HepG2 (cell line): ENCODE results near the gene ABTB2. TPM values are rescaled to one million over a fixed set of nuclear protein-coding genes. Genes with fewer than 3 reads are reported as not detected.

Experiments used
- ATF4 ChIP-seq, 2 experiments: fragments of 450-650 bp in 1 of 2; sonication (generic) in 1 of 2; formaldehyde crosslinking; IDR thresholded peaks; 2 replicates each; pipeline versions ENCODE4 v1.5.0 to v1.8.0; 2020 to 2022; ENCODE audit warnings: mild to moderate bottlenecking in 1 of 2, missing genetic modification reagents in 1 of 2
- CEBPZ ChIP-seq: IDR thresholded peaks from 2 replicates; pipeline ENCODE4 v1.6.1; 2012; ENCODE audit warnings: low read length, improper control_type of control experiment
- FOSL2 ChIP-seq: sonication (generic); formaldehyde crosslinking; IDR thresholded peaks from 2 replicates; pipeline ENCODE4 v1.4.0; 2020; ENCODE audit warnings: missing genetic modification reagents
- FUBP1 ChIP-seq: sonication (generic); formaldehyde crosslinking; IDR thresholded peaks from 2 replicates; pipeline ENCODE4 v1.5.1; 2020; ENCODE audit warnings: missing genetic modification reagents, mild to moderate bottlenecking, borderline replicate concordance
- IRF9 ChIP-seq: sonication (generic); formaldehyde crosslinking; IDR thresholded peaks from 2 replicates; pipeline ENCODE4 v1.8.0; 2022; ENCODE audit warnings: missing genetic modification reagents, mild to moderate bottlenecking, borderline replicate concordance
- JDP2 ChIP-seq: sonication (generic); formaldehyde crosslinking; IDR thresholded peaks from 2 replicates; pipeline ENCODE4 v1.8.1; 2022; ENCODE audit warnings: missing genetic modification reagents, borderline replicate concordance
- KDM6A ChIP-seq: IDR thresholded peaks from 2 replicates; pipeline ENCODE4 v1.6.1; 2016; ENCODE audit warnings: low read depth
- MXD3 ChIP-seq: IDR thresholded peaks from 2 replicates; pipeline ENCODE4 v1.6.1; 2016; ENCODE audit warnings: mild to moderate bottlenecking, missing biosample characterization, missing genetic modification reagents
- PRDM15 ChIP-seq: sonication (generic); formaldehyde crosslinking; IDR thresholded peaks from 2 replicates; pipeline ENCODE4 v1.4.0; 2020; ENCODE audit warnings: missing genetic modification reagents
- RARG ChIP-seq: sonication (generic); formaldehyde crosslinking; IDR thresholded peaks from 2 replicates; pipeline ENCODE4 v1.4.0; 2020; ENCODE audit warnings: low read depth, mild to moderate bottlenecking, missing genetic modification reagents
- SMARCC2 ChIP-seq: fragments of 450-650 bp; IDR thresholded peaks from 2 replicates; pipeline ENCODE4 v1.6.1; 2017; ENCODE audit warnings: antibody characterized with exemption, mild to moderate bottlenecking
- ZBTB20 ChIP-seq: sonication (generic); formaldehyde crosslinking; IDR thresholded peaks from 2 replicates; pipeline ENCODE4 v1.8.1; 2023; ENCODE audit warnings: missing genetic modification reagents, low read depth, mild to moderate bottlenecking, borderline replicate concordance
- ZBTB26 ChIP-seq: IDR thresholded peaks from 2 replicates; pipeline ENCODE4 v1.6.1; 2016; ENCODE audit warnings: missing compliant biosample characterization, missing genetic modification reagents, borderline replicate concordance
- ZFP90 ChIP-seq: sonication (generic); formaldehyde crosslinking; IDR thresholded peaks from 2 replicates; pipeline ENCODE4 v1.8.0; 2022; ENCODE audit warnings: missing genetic modification reagents, mild to moderate bottlenecking, inconsistent platforms, borderline replicate concordance
- ZKSCAN5 ChIP-seq: sonication (generic); formaldehyde crosslinking; IDR thresholded peaks from 2 replicates; pipeline ENCODE4 v1.5.1; 2020; ENCODE audit warnings: mild to moderate bottlenecking, missing genetic modification reagents
- ZNF660 ChIP-seq: sonication (generic); formaldehyde crosslinking; IDR thresholded peaks from 2 replicates; pipeline ENCODE4 v1.5.1; 2020; ENCODE audit warnings: mild to moderate bottlenecking, low read depth, missing genetic modification reagents, borderline replicate concordance
- polyA plus RNA-seq, 8 experiments: library from polyadenylated mRNA; depleted of rRNA in 3 of 8; stranded (reverse) in 7 of 8; unstranded in 1 of 8; fragments of >200 nt; fragmentation: Illumina TruSeq in 4 of 8; extraction: Trizol in 4 of 8; gene quantifications; 2 replicates each; pipeline versions ENCODE4 v1.2.1 to v1.2.3, GENCODE V29; 2011 to 2016; ENCODE audit warnings: low read depth in 4 of 8, missing spikeins in 1 of 8, mixed read lengths in 1 of 8; ENCODE audit not compliant: insufficient read depth in 1 of 8
- total RNA-seq, 5 experiments: library from RNA; depleted of rRNA; stranded (reverse); fragments of >200 nt; fragmentation: Illumina TruSeq; extraction: Trizol; gene quantifications; 2 replicates each; pipeline ENCODE4 v1.2.3, GENCODE V29; 2016; ENCODE audit warnings: low read depth in 1 of 5

The ABTB2 gene
- total and polyA plus RNA-seq, 2 of the 13 experiments (the other 11 are each of a cell fraction or from before 2014, with no cell fraction given), result 5.1 to 15.4 TPM

GRCh38 chr11:34380696-34381095 is 22.9 kb upstream of the ABTB2 start (continued):
- TF ChIP-seq CEBPZ, result no peak
- no peak for TF ChIP-seq MXD3 (CRISPR knock-in tag)
- TF ChIP-seq IRF9 (CRISPR knock-in tag), result no peak
- TF ChIP-seq RARG (CRISPR knock-in tag), result no peak
- TF ChIP-seq SMARCC2, result no peak
- TF ChIP-seq FOSL2 (CRISPR knock-in tag), result peak; percentile 74
- no peak for TF ChIP-seq FUBP1 (CRISPR knock-in tag)
- TF ChIP-seq ZKSCAN5 (CRISPR knock-in tag), result no peak
- TF ChIP-seq ZBTB20, result no peak
- peak in 1 of 2 experiments; percentile 63; a peak in 2 of 4 replicates for TF ChIP-seq ATF4 (CRISPR knock-in tag; IDR thresholded peaks at IDR 0.05)
- no peak for TF ChIP-seq ZFP90 (CRISPR knock-in tag)
- no peak for TF ChIP-seq ZBTB26 (CRISPR knock-in tag)
- TF ChIP-seq PRDM15, result no peak
- no peak for TF ChIP-seq JDP2 (CRISPR knock-in tag)
- TF ChIP-seq ZNF660 (CRISPR knock-in tag), result no peak
- no peak for TF ChIP-seq KDM6A (CRISPR knock-in tag)
